GM12874 (cell line): Measurements from ENCODE around the gene ASTL.

ENCODE experiments used
- CTCF ChIP-seq: IDR thresholded peaks from 2 replicates; pipeline ENCODE4 v1.5.1; 2011; ENCODE audit warnings: low read depth, mild to moderate bottlenecking, control low read depth, low read length, moderate library complexity; ENCODE audit not compliant: insufficient read depth

The ASTL gene

GRCh38 chr2:96146881-96147592 lies 8.7 kb upstream of the ASTL start:
- no peak for TF ChIP-seq CTCF

DNA sequence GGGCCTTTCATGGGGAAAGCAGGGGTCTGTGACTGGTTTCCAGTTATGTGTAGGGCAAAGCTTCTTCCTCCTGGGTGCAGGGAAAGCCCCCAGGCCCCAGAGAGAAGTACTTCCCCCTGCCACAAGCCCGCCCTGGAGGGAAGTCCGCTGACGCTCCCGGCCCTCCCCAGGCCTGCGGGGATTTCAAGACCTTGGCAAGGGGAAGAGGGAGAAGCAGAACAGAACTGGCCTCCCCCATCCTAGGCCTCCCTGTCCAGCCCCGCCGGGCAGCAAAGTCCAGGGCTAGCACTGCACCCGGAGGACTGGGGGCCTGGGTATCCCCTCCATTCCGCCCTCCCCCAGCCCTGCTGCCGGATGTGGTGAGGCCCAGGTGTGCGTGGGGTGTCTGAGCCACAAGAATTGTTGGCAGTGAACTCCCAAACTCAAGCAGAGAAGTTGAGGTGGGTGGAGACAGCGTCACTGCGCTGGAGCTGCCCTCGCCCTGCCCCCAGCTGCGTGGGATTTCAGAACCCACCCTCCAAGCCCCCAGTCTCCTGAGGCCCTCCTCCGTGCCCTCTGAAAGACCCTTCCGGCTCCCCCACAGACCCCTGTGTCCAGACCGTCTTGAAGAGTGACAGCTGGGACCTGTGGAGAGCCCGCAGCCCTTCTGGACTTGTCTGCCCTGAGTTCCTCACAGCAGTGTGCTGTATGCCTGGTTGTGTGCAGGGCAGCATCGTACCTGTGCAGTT lies 8.0 kb upstream of the ASTL start:
- TF ChIP-seq CTCF: no peak

DNA sequence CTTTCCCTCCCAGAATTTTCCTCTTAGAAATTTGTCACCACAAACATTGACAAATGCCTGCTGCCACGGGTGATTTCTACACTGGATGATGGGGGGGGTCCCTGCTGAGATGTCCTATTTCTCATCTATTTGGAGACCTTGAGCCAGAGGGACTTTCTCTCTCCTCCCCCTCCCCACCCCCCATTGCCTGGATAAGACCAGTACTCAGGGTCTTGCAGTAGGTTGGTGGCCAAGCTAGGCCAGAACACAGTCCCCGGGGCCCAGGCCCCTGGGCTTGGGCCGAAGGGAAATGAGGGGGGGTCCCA lies 7.5 kb upstream of the ASTL start:
- TF ChIP-seq CTCF: no peak

DNA sequence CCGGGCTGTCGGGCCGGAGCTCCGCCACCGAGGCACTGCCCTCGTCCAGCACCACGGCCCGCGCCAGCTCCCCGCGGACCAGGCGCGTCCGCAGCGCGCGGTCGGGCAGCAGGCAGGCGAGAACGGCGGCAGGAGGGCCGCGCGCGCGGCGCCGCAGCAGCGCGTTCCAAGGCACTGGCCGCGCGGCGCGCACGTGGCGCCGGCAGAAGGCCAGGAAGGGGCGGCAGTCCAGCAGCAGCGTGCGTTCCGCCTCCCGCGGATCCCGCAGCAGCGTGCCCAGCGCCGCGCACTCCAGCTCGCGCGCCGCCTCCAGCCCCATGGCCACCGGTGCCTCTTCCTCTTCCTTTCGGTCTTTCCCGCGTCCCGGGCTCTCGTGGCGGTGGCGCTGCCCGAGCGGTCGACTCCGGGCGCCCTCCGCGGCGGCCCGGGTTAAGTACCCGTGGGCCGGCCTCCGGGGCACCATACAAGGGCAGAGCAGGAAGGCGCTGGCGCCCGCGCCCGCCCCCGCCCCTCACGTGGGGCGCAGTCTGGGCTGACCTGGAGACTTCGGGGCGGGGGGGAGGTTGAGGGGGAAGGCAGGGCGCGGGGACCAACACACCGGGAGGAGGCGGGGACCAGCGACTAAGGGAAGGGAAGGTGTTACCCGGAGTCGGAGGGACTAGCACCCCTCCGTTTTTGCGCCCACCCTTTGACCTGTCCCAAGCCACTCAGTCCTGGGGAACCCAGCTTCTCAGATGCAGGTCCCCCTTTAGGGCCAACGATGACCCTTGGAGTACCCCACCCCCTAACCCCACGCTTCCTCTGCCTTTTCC lies 6.9 kb upstream of the ASTL start, which contains the start of gene DUSP2:
TSS of gene DUSP2 (minus strand) at position 405 of the 812 bp plus-strand sequence. CDS start at position 319, 86 bp downstream.
- 0 out of 2 replicates have a peak, but pooled peaks have one; percentile 7 for TF ChIP-seq CTCF

DNA sequence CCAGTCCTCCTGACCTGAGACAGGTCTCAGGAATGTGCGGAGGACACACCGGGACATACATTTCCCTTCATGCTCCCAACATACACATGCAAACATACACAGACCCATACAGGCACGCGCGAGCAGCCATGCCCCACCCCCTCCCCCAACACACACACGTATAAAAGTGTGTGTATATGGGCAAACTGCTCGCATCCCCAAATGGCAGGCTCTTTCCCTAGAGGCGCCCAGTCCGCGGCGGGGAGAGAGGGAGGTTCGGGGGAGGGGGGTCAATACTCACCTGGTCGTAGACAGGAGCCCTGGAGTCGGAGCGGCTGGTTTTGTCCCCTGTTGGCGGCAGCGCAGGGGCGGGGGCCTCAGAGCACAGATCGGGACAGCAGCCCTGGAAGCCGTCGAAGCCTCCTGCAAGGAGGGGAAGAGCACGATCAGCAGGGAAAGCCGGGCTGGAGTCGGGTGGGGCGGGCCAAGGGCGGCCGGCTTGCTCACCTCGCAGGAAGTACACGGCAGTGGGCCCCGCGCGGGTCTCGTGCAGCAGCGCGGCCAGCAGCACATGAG lies 6.3 kb upstream of the ASTL start:
- no peak for TF ChIP-seq CTCF

- TF ChIP-seq CTCF: 0 out of 2 replicates have a peak, but pooled peaks have one; percentile 48
These were observed 5.7 kb upstream of the ASTL start for GRCh38 chr2:96143848-96144480.
